GM19438 (cell line): ENCODE data around the gene PDS5A.
"Not testable (repeated sequence)": the region's sequence is repeated elsewhere in the genome, so short reads cannot be mapped to it uniquely, and the experiment has no call there.

Experiments used
- ATAC-seq: cut with Tn5 transposase; IDR thresholded peaks from one replicate; pipeline ENCODE4 v1.9.1; 2021; ENCODE audit warnings: low read depth; ENCODE audit not compliant: unreplicated experiment

Gene PDS5A

DNA sequence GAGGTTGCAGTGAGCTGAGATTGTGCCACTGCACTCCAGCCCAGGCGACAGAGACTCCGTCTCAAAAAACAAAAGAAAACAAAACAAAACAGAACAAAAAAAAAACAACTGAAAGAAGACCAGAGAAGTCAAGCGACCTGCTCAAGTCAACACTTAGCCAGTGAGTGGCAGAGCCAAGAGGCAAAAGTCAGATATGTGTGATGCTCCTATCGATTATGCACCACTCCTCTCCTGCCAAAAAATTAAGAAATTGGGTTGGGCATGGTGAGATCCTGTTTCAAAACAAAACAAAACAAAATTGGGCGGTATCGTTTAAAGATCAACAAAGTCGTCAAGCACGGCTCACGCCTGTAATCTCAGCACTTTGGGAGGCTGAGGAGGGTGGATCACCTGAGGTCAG lies 137.7 kb downstream of the PDS5A start:
- no peak for ATAC-seq

DNA sequence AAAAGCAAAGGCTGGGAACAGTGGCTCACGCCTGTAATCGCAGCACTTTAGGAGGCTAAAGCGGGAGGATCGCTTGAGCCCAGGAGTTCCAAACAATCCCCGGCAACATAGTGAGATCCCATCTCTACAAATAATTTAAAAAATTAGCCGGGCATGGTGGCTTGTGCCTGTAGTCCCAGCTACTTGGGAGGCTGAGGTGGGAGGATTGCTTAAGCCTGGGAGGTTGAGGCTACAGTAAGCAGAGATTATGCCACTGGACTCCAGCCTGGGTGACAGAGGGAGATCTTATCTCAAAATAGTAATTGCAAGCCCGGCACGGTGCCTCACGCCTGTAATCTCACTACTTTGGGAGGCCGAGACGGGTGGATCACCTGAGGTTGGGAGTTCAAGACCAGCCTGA lies 139.3 kb downstream of the PDS5A start:
- ATAC-seq: not testable (repeated sequence)

DNA sequence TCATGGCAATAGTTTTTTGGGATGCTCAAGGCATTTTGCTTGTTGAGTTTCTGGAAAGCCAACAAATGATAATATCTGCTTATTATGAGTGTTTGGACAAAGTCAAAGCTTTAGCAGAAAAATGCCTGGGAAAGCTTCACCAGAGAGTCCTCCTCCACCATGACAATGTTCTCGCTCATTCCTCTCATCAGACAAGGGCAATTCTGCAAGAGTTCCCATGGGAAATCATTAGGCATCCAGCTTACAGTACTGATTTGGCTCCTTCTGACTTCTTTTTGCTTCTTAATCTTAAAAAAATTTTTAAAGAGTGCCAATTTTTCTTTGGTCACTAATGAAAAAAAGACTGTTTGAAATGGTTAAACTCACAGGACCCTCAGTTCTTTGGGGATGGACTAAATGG lies 143.4 kb downstream of the PDS5A start:
- ATAC-seq: no peak

GRCh38 chr4:39825741-39826231 lies 151.9 kb downstream of the PDS5A start:
- ATAC-seq: no peak

GRCh38 chr4:39825090-39825489 lies 152.6 kb downstream of the PDS5A start:
- ATAC-seq: no peak

GRCh38 chr4:39823191-39823590 lies 154.5 kb downstream of the PDS5A start:
- ATAC-seq: no peak

DNA sequence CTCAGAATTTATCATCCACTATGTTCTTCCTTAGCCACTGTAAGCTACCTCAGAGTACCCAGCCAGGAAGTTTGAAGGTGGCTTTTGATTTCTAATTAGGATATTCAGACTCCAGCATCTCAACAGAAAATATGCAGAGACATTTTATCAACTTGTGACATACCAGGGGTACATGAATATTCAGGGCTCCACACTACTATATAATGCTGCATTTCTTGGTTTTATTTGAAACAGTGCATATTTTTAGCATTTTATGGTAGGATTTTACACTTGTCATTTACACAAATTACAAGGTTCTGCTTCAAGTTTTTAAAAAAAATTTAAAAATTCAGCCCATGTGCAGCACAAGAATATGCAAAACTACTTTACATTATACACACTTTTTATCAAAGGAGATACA lies 155.0 kb downstream of the PDS5A start:
- no peak for ATAC-seq

- ATAC-seq: no peak
Observed at GRCh38 chr4:39821951-39822350, 155.8 kb downstream of the PDS5A start.

GRCh38 chr4:39820186-39820585 lies 157.5 kb downstream of the PDS5A start:
- no peak for ATAC-seq

GRCh38 chr4:39818646-39819045 lies 159.1 kb downstream of the PDS5A start:
- ATAC-seq: no peak

GRCh38 chr4:39814403-39815185 lies 163.1 kb downstream of the PDS5A start:
- no peak for ATAC-seq

DNA sequence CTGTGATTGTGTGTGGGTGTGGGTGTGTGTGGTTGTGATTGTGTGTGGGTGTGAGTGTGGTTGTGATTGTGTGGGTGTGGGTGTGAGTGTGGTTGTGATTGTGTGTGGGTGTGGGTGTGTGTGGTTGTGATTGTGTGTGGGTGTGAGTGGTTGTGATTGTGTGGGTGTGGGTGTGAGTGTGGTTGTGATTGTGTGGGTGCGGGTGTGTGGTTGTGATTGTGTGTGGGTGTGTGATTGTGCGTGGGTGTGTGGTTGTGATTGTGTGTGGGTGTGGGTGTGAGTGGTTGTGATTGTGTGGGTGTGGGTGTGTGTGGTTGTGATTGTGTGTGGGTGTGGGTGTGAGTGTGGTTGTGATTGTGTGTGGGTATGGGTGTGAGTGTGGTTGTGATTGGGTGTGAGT lies 163.9 kb downstream of the PDS5A start:
- ATAC-seq: not testable (repeated sequence)

DNA sequence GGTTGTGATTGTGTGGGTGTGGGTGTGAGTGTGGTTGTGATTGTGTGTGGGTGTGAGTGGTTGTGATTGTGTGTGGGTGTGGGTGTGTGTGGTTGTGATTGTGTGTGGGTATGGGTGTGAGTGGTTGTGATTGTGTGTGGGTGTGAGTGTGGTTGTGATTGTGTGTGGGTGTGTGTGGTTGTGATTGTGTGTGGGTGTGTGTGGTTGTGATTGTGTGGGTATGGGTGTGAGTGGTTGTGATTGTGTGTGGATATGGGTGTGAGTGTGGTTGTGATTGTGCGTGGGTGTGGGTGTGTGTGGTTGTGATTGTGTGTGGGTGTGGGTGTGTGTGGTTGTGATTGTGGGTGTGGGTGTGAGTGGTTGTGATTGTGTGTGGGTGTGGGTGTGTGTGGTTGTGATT lies 164.7 kb downstream of the PDS5A start:
- not testable (repeated sequence) for ATAC-seq

- ATAC-seq: no peak
Observed at GRCh38 chr4:39812500-39812899, 165.2 kb downstream of the PDS5A start.

GRCh38 chr4:39808231-39808749 lies 169.4 kb downstream of the PDS5A start:
- no peak for ATAC-seq

DNA sequence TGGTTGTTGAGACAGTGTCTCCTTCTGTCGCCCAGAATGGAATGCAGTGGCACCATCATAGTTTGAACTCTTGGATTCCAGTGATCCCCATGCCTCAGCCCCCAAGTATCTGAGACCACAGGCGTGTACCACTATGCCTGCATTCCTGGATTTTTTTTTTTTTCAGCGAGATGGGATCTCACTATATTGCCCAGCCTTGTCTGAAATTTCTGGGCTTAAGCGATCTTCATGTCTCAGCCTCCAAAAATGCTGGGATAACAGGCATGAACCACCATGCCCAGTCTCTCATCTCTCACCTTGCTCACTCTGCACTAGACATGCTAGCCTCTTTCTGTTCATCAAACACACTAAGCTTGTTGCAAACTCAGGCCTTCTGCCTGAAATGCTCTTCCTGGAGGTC lies 175.7 kb downstream of the PDS5A start:
- no peak for ATAC-seq

DNA sequence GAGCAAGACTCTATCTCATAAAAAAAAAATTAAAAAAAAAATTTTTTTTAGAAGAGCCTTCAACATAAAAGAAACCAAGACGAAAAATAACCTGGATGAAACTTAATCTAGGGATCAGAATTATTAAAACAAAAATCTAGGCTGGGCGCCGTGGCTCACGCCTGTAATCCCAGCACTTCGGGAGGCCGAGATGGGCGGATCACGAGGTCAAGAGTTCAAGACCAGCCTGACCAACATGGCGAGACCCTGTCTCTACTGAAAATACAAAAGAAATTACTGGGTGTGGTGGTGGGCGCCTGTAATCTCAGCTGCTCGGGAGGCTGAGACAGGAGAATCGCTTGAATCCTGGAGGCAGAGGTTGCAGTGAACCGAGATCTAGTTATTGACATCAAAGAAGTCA lies 184.7 kb downstream of the PDS5A start:
- ATAC-seq: not testable (repeated sequence)

DNA sequence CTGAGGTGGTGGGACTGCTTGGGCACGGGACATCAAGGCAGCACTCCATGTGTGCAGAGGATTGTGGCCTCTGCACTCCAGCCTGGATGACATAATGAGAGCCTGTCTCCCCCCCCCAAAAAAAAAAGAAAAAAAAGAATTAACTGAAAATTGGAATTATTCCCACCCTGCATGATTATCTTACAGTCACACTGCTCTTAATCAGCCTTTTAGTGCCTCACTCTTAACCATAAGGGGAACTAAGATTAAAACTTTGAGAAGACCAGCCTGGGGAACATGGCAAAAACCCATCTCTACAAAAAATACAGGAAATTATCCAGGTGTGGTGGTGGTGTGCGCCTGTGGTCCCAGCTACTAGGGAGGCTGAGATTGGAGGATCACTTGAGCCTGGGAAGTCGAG lies 185.2 kb downstream of the PDS5A start:
- ATAC-seq: no peak

GRCh38 chr4:39792128-39792527 lies 185.6 kb downstream of the PDS5A start:
- ATAC-seq: no peak

- no peak for ATAC-seq
Observed at GRCh38 chr4:39786838-39787237, 190.9 kb downstream of the PDS5A start.

GRCh38 chr4:39785083-39785482 lies 192.6 kb downstream of the PDS5A start:
- no peak for ATAC-seq

- not testable (repeated sequence) for ATAC-seq
Observed at GRCh38 chr4:39781988-39782387, 195.7 kb downstream of the PDS5A start.
